Measurements from ENCODE around the gene ZNF69. TPM values are rescaled to one million over a fixed set of nuclear protein-coding genes. Genes with fewer than 3 reads are reported as not detected.

Gene ZNF69
- total RNA-seq, 1 experiment from 2014 or later, result 28.7 TPM

DNA sequence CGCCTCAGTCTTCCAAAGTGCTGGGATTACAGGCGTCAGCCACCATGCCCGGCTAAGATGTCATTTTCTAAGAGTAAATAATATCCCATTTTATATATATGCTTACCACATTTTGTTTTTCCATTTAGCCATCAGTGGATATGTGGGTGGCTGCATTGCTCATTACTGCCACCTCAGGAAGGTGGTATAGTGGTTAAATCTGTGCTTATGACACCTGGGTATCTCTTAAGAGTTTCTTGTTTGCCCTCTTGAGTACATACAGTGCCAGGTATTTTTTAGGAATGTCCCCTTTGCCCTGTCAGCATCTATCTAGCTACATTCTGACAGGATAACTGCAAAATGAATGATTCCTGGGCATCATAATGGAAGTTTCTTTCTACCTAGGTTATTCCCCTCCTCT is 14.6 kb downstream of the ZNF69 start:
- peaks cover 78% of the 10 kb centered on the region for H3K9me3 Mint-ChIP-seq
- peaks cover 33% of the 10 kb centered on the region for H3K27me3 Mint-ChIP-seq (ENCODE audit: low read depth)
- H3K4me1 Mint-ChIP-seq, result no peaks in the 10 kb centered on the region
- ATAC-seq (no peak), DNase-seq (ENCODE audit: low spot score) (no peak)
- no peak overlapping the region for H3K27ac Mint-ChIP-seq
- POLR2A ChIA-PET, result no interaction called here
- TF ChIP-seq ZNF423 (CRISPR knock-in tag; IDR thresholded peaks at IDR 0.05) (no peak), TCF7 (CRISPR knock-in tag; IDR thresholded peaks at IDR 0.05; ENCODE audit: low read depth) (no peak), TEAD1 (CRISPR knock-in tag; IDR thresholded peaks at IDR 0.05) (no peak), ZNF219 (CRISPR knock-in tag; IDR thresholded peaks at IDR 0.05; ENCODE audit: borderline replicate concordance) (no peak), ZNF121 (CRISPR knock-in tag; IDR thresholded peaks at IDR 0.05) (no peak), NFYB (CRISPR knock-in tag; conservative IDR thresholded peaks at IDR 0.05; ENCODE audit: low read depth) (no peak), EMX1 (CRISPR knock-in tag; IDR thresholded peaks at IDR 0.05) (no peak), CREB1 (CRISPR knock-in tag; IDR thresholded peaks at IDR 0.05) (no peak), JAZF1 (CRISPR knock-in tag; IDR thresholded peaks at IDR 0.05) (no peak), TP53 (CRISPR knock-in tag; IDR thresholded peaks at IDR 0.05) (no peak)
- TF ChIP-seq, protein P1, sequence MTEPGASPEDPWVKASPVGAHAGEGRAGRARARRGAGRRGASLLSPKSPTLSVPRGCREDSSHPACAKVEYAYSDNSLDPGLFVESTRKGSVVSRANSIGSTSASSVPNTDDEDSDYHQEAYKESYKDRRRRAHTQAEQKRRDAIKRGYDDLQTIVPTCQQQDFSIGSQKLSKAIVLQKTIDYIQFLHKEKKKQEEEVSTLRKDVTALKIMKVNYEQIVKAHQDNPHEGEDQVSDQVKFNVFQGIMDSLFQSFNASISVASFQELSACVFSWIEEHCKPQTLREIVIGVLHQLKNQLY (CRISPR knock-in tag; IDR thresholded peaks at IDR 0.05), result no peak
- TF ChIP-seq, protein P2, sequence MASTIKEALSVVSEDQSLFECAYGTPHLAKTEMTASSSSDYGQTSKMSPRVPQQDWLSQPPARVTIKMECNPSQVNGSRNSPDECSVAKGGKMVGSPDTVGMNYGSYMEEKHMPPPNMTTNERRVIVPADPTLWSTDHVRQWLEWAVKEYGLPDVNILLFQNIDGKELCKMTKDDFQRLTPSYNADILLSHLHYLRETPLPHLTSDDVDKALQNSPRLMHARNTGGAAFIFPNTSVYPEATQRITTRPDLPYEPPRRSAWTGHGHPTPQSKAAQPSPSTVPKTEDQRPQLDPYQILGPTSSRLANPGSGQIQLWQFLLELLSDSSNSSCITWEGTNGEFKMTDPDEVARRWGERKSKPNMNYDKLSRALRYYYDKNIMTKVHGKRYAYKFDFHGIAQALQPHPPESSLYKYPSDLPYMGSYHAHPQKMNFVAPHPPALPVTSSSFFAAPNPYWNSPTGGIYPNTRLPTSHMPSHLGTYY (CRISPR knock-in tag; IDR thresholded peaks at IDR 0.05), result no peak
- TF ChIP-seq, protein P3, sequence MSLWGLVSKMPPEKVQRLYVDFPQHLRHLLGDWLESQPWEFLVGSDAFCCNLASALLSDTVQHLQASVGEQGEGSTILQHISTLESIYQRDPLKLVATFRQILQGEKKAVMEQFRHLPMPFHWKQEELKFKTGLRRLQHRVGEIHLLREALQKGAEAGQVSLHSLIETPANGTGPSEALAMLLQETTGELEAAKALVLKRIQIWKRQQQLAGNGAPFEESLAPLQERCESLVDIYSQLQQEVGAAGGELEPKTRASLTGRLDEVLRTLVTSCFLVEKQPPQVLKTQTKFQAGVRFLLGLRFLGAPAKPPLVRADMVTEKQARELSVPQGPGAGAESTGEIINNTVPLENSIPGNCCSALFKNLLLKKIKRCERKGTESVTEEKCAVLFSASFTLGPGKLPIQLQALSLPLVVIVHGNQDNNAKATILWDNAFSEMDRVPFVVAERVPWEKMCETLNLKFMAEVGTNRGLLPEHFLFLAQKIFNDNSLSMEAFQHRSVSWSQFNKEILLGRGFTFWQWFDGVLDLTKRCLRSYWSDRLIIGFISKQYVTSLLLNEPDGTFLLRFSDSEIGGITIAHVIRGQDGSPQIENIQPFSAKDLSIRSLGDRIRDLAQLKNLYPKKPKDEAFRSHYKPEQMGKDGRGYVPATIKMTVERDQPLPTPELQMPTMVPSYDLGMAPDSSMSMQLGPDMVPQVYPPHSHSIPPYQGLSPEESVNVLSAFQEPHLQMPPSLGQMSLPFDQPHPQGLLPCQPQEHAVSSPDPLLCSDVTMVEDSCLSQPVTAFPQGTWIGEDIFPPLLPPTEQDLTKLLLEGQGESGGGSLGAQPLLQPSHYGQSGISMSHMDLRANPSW (CRISPR knock-in tag; conservative IDR thresholded peaks at IDR 0.05; ENCODE audit: low read depth), result no peak
- TF ChIP-seq, protein P4, sequence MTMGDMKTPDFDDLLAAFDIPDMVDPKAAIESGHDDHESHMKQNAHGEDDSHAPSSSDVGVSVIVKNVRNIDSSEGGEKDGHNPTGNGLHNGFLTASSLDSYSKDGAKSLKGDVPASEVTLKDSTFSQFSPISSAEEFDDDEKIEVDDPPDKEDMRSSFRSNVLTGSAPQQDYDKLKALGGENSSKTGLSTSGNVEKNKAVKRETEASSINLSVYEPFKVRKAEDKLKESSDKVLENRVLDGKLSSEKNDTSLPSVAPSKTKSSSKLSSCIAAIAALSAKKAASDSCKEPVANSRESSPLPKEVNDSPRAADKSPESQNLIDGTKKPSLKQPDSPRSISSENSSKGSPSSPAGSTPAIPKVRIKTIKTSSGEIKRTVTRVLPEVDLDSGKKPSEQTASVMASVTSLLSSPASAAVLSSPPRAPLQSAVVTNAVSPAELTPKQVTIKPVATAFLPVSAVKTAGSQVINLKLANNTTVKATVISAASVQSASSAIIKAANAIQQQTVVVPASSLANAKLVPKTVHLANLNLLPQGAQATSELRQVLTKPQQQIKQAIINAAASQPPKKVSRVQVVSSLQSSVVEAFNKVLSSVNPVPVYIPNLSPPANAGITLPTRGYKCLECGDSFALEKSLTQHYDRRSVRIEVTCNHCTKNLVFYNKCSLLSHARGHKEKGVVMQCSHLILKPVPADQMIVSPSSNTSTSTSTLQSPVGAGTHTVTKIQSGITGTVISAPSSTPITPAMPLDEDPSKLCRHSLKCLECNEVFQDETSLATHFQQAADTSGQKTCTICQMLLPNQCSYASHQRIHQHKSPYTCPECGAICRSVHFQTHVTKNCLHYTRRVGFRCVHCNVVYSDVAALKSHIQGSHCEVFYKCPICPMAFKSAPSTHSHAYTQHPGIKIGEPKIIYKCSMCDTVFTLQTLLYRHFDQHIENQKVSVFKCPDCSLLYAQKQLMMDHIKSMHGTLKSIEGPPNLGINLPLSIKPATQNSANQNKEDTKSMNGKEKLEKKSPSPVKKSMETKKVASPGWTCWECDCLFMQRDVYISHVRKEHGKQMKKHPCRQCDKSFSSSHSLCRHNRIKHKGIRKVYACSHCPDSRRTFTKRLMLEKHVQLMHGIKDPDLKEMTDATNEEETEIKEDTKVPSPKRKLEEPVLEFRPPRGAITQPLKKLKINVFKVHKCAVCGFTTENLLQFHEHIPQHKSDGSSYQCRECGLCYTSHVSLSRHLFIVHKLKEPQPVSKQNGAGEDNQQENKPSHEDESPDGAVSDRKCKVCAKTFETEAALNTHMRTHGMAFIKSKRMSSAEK (CRISPR knock-in tag; IDR thresholded peaks at IDR 0.05; ENCODE audit: borderline replicate concordance), result no peak
- TF ChIP-seq, protein P5, sequence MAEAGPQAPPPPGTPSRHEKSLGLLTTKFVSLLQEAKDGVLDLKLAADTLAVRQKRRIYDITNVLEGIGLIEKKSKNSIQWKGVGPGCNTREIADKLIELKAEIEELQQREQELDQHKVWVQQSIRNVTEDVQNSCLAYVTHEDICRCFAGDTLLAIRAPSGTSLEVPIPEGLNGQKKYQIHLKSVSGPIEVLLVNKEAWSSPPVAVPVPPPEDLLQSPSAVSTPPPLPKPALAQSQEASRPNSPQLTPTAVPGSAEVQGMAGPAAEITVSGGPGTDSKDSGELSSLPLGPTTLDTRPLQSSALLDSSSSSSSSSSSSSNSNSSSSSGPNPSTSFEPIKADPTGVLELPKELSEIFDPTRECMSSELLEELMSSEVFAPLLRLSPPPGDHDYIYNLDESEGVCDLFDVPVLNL (CRISPR knock-in tag; IDR thresholded peaks at IDR 0.05; ENCODE audit: borderline replicate concordance, low read depth), result no peak
- H3K36me3 Mint-ChIP-seq, result peaks cover 94% of the 10 kb centered on the region
- no peak overlapping the region for H3K4me3 Mint-ChIP-seq
- CTCF ChIA-PET, result no interaction called here

DNA sequence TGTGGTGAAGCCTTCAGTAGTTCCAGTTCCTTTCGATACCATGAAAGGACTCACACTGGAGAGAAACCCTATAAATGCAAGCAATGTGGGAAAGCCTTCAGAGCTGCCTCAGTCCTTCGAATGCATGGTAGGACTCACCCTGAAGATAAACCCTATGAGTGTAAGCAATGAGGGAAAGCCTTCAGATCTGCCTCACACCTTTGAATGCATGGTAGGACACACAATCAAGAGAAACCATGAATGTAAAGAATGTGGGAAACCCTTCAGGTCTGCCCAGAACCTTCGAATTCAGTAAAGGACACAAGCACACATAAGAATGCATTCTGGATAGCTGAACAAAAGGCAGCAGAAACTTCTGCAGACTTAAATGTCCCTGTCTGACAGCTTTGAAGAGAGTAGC is 18.3 kb downstream of the ZNF69 start:
- Mint-ChIP-seq H3K4me3 (no peak overlapping the region), H3K9me3 (peaks cover 87% of the 10 kb centered on the region), H3K4me1 (no peaks in the 10 kb centered on the region), H3K36me3 (peaks cover 100% of the 10 kb centered on the region), H3K27me3 (ENCODE audit: low read depth) (peaks cover 64% of the 10 kb centered on the region), H3K27ac (no peak overlapping the region)
- no peak for DNase-seq (ENCODE audit: low spot score)
- ATAC-seq, result no peak
- ChIA-PET POLR2A (no interaction called here), CTCF (no interaction called here)
- TF ChIP-seq ZNF396 (CRISPR knock-in tag; IDR thresholded peaks at IDR 0.05; ENCODE audit: borderline replicate concordance) (no peak), SMAD3 (CRISPR knock-in tag; IDR thresholded peaks at IDR 0.05; ENCODE audit: borderline replicate concordance) (no peak), PRRX2 (CRISPR knock-in tag; IDR thresholded peaks at IDR 0.05) (no peak), MXD4 (CRISPR knock-in tag; IDR thresholded peaks at IDR 0.05; ENCODE audit: borderline replicate concordance) (no peak), NFE2L1 (CRISPR knock-in tag; IDR thresholded peaks at IDR 0.05) (no peak), JAZF1 (CRISPR knock-in tag; IDR thresholded peaks at IDR 0.05) (no peak)
- TF ChIP-seq, protein P3 (CRISPR knock-in tag; conservative IDR thresholded peaks at IDR 0.05; ENCODE audit: low read depth), result no peak
- TF ChIP-seq, protein P6, sequence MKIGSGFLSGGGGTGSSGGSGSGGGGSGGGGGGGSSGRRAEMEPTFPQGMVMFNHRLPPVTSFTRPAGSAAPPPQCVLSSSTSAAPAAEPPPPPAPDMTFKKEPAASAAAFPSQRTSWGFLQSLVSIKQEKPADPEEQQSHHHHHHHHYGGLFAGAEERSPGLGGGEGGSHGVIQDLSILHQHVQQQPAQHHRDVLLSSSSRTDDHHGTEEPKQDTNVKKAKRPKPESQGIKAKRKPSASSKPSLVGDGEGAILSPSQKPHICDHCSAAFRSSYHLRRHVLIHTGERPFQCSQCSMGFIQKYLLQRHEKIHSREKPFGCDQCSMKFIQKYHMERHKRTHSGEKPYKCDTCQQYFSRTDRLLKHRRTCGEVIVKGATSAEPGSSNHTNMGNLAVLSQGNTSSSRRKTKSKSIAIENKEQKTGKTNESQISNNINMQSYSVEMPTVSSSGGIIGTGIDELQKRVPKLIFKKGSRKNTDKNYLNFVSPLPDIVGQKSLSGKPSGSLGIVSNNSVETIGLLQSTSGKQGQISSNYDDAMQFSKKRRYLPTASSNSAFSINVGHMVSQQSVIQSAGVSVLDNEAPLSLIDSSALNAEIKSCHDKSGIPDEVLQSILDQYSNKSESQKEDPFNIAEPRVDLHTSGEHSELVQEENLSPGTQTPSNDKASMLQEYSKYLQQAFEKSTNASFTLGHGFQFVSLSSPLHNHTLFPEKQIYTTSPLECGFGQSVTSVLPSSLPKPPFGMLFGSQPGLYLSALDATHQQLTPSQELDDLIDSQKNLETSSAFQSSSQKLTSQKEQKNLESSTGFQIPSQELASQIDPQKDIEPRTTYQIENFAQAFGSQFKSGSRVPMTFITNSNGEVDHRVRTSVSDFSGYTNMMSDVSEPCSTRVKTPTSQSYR (CRISPR knock-in tag; IDR thresholded peaks at IDR 0.05), result no peak

Data from WTC11 (cell line).